WERI-Rb-1 (cell line): ENCODE data around the gene NDEL1.

Source experiments
- DNase-seq: peaks from one replicate; pipeline ENCODE4 v3.0.0-alpha.2; 2020
- H3K27ac ChIP-seq: fragments of 250-450 bp; sonication (Bioruptor Pico); 2 replicates; pipeline ENCODE4 v1.5.1; 2020; ENCODE audit warnings: mild to moderate bottlenecking, moderate library complexity
- H3K27me3 ChIP-seq: fragments of 250-450 bp; sonication (Bioruptor Pico); 2 replicates; pipeline ENCODE4 v1.5.1; 2021; ENCODE audit warnings: mild to moderate bottlenecking, low read depth, moderate library complexity; ENCODE audit not compliant: insufficient read depth, severe bottlenecking
- H3K36me3 ChIP-seq: fragments of 250-450 bp; sonication (Bioruptor Pico); 2 replicates; pipeline ENCODE4 v1.5.1; 2020; ENCODE audit warnings: mild to moderate bottlenecking, moderate library complexity
- H3K4me3 ChIP-seq: 2 replicates; pipeline ENCODE4 v1.5.1; 2011; ENCODE audit warnings: low read depth, mild to moderate bottlenecking, control low read depth, low read length
- H3K9me3 ChIP-seq: fragments of 250-450 bp; sonication (Bioruptor Pico); 2 replicates; pipeline ENCODE4 v1.5.1; 2021; ENCODE audit warnings: mild to moderate bottlenecking, moderate library complexity; ENCODE audit not compliant: severe bottlenecking
- TF ChIP-seq, protein P1 (sequence below): IDR thresholded peaks from 2 replicates; pipeline ENCODE4 v1.5.1; 2011; ENCODE audit warnings: low read depth, mild to moderate bottlenecking, control low read depth, inconsistent platforms, low read length

The NDEL1 gene

DNA sequence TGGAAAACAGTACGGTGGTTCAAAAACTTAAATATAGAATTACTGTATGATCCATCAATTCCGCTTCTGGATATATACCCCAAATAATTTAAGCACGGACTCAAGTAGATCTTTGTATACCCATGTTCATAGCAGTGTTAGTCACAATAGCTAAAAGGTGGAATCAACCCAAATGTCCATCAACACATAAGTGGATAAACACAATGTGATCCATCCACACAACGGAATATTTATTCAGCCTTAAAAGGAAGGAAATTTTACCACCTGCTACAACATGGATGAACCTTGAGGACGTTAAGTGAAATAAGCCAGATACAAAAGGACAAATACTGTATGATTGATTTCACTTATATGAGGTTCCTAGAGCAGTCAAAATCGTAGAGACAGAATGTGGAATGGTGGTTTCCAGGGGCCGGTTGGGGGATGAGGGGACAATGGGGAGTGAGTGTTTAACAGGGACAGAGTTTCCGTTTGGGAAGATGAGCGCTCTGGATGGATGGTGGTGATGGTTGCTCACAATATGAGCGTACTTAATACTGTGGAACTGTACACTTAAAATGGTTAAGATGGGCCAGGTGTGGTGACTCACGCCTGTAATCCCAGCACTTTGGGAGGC, 32.7 kb upstream of the NDEL1 start:
- no peaks in the 10 kb centered on the region for H3K9me3 ChIP-seq
- no peak overlapping the region for H3K4me3 ChIP-seq
- H3K36me3 ChIP-seq: no peaks in the 10 kb centered on the region
- H3K27me3 ChIP-seq: no peaks in the 10 kb centered on the region
- TF ChIP-seq, protein P1, sequence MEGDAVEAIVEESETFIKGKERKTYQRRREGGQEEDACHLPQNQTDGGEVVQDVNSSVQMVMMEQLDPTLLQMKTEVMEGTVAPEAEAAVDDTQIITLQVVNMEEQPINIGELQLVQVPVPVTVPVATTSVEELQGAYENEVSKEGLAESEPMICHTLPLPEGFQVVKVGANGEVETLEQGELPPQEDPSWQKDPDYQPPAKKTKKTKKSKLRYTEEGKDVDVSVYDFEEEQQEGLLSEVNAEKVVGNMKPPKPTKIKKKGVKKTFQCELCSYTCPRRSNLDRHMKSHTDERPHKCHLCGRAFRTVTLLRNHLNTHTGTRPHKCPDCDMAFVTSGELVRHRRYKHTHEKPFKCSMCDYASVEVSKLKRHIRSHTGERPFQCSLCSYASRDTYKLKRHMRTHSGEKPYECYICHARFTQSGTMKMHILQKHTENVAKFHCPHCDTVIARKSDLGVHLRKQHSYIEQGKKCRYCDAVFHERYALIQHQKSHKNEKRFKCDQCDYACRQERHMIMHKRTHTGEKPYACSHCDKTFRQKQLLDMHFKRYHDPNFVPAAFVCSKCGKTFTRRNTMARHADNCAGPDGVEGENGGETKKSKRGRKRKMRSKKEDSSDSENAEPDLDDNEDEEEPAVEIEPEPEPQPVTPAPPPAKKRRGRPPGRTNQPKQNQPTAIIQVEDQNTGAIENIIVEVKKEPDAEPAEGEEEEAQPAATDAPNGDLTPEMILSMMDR: no peak
- H3K27ac ChIP-seq: no peak overlapping the region
- no peak for DNase-seq

GRCh38 chr17:8405499-8406016, 30.1 kb upstream of the NDEL1 start:
- H3K27me3 ChIP-seq: no peaks in the 10 kb centered on the region
- DNase-seq: no peak
- H3K9me3 ChIP-seq: no peaks in the 10 kb centered on the region
- TF ChIP-seq, protein P1: no peak
- H3K27ac ChIP-seq: no peak overlapping the region
- no peaks in the 10 kb centered on the region for H3K36me3 ChIP-seq
- no peak overlapping the region for H3K4me3 ChIP-seq

DNA sequence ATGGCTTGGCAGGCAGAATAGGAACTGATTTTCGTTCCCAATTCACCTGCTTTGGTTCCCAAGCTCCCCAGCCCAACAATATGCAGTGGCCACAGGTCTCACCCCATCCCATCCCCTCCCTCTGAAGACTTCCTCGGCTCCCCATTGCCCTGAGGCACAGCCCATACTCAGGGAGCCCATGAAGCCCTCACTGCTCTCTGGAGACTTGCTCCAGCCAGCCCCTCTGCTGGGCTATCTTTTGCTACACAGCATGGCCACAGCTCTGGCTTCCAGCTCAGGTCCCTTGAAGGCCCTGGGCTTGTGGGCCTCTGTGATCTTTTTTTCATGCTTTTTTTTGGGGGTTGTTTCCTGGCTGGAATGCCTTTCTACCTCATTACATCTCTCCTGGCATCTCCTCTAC, 29.5 kb upstream of the NDEL1 start:
- H3K27me3 ChIP-seq: no peaks in the 10 kb centered on the region
- TF ChIP-seq, protein P1: no peak
- H3K9me3 ChIP-seq: no peaks in the 10 kb centered on the region
- no peaks in the 10 kb centered on the region for H3K36me3 ChIP-seq
- H3K4me3 ChIP-seq: no peak overlapping the region
- H3K27ac ChIP-seq: no peak overlapping the region
- DNase-seq: no peak

- Histone ChIP-seq H3K4me3 (no peak overlapping the region), H3K27me3 (no peaks in the 10 kb centered on the region), H3K36me3 (no peaks in the 10 kb centered on the region), H3K9me3 (no peaks in the 10 kb centered on the region), H3K27ac (no peak overlapping the region)
- TF ChIP-seq, protein P1: no peak
- no peak for DNase-seq
Measured at GRCh38 chr17:8408371-8408770, 27.3 kb upstream of the NDEL1 start.

- TF ChIP-seq, protein P1: peak; percentile 92
- DNase-seq: peak; percentile 87
- no peaks in the 10 kb centered on the region for H3K9me3 ChIP-seq
- no peak overlapping the region for H3K27ac ChIP-seq
- H3K4me3 ChIP-seq: no peak overlapping the region
- no peaks in the 10 kb centered on the region for H3K36me3 ChIP-seq
- H3K27me3 ChIP-seq: no peaks in the 10 kb centered on the region
Measured at GRCh38 chr17:8409966-8410882, 25.5 kb upstream of the NDEL1 start.
